Adrenal gland (tissue), 12 donors: ENCODE measurements around the gene ACBD6. TPM values are rescaled to one million over a fixed set of nuclear protein-coding genes. Genes with fewer than 3 reads are reported as not detected.

Source experiments
- DNase-seq, 7 donors: peaks; one replicate each; pipeline ENCODE4 v3.0.0-alpha.2; 2019 to 2020
- H3K27ac ChIP-seq, 5 donors: fragments of 200-600 bp; sonication (generic) in 4 of 5; 1 replicate in 3 of 5; 2 replicates in 2 of 5; pipeline versions ENCODE4 v1.5.1 to v1.8.0; 2016 to 2020; ENCODE audit warnings: mild to moderate bottlenecking in 1 of 5
- H3K27me3 ChIP-seq: fragments of 200-600 bp; 2 replicates; pipeline ENCODE4 v1.8.0; 2021
- H3K36me3 ChIP-seq, 2 donors: fragments of 200-600 bp; replicated peaks in 1 of 2; 1 replicate in 1 of 2; 2 replicates in 1 of 2; pipeline versions ENCODE4 v1.5.1 to v1.8.0; 2018 to 2022
- H3K4me1 ChIP-seq, 2 donors: fragments of 200-600 bp; replicated peaks in 1 of 2; 1 replicate in 1 of 2; 2 replicates in 1 of 2; pipeline versions ENCODE4 v1.5.1 to v1.8.0; 2018 to 2021
- H3K4me3 ChIP-seq, 4 donors: fragments of 200-600 bp; sonication (generic) in 3 of 4; one replicate each; pipeline ENCODE4 v1.5.1; 2016 to 2018
- H3K9me3 ChIP-seq, 3 donors: fragments of 200-600 bp; sonication (generic) in 1 of 3; replicated peaks in 1 of 3; 1 replicate in 2 of 3; 2 replicates in 1 of 3; pipeline versions ENCODE4 v1.5.1 to v1.8.0; 2016 to 2021
- POLR2A ChIP-seq, 2 donors: fragments of 450-650 bp; IDR thresholded peaks; one replicate each; pipeline ENCODE4 v1.6.1; 2017; ENCODE audit warnings: antibody characterized with exemption in 2 of 2, mild to moderate bottlenecking in 2 of 2, moderate library complexity in 1 of 2
- WGBS, 4 donors: extraction: QIAGEN DNeasy Blood & Tissue Kit in 2 of 4; methylation state at CpG; one replicate each; pipeline versions ENCODE4 v1.1.5 to v1.1.7; 2013 to 2017; 5-methylcytosine and 5-hydroxymethylcytosine counted together
- intact Hi-C, 2 donors: fragments of 100-400 bp; cut with DNase I; formaldehyde crosslinking; loops; one replicate each; pipeline versions ENCODE4 v1.14.1 to v1.15.0; 2022 to 2023
- polyA plus RNA-seq, 3 donors: library from polyadenylated mRNA; stranded (reverse); fragments of 200-250 nt in 2 of 3; fragments of 350-450 nt in 1 of 3; fragmentation: Illumina TruSeq in 1 of 3; extraction: RNeasy Lipid Tissue Mini Kit (QIAGEN cat#74804) in 1 of 3; gene quantifications; one replicate each; pipeline ENCODE4 v1.2.3, GENCODE V29; 2013 to 2014
- total RNA-seq, 9 donors: library from RNA; depleted of rRNA in 4 of 9; stranded (reverse); fragments of >200 nt in 4 of 9; fragments of 120-200 nt in 1 of 9; fragmentation: NEBNext Ultra II Directional in 1 of 9; extraction: Animal tissue kit (Norgen Biotek cat#: 25700) in 1 of 9; gene quantifications; one replicate each; pipeline versions ENCODE4 v1.1.0 to v1.2.4, GENCODE V29; 2013 to 2023
- TF ChIP-seq, protein P1 (sequence below), 6 experiments: fragments of 450-650 bp in 4 of 6; fragments of 200-600 bp in 2 of 6; sonication (generic) in 1 of 6; IDR thresholded peaks; 1 replicate in 5 of 6; 2 replicates in 1 of 6; pipeline versions ENCODE4 v1.5.1 to v1.8.0; 2016 to 2021; ENCODE audit warnings: antibody characterized with exemption in 6 of 6, mild to moderate bottlenecking in 2 of 6, moderate library complexity in 1 of 6
- donor health status: healthy with polysubstance abuse.
- donor health status: Bipolar disorder and iron deficiency.
- donor health status: DM: yes; HTN: yes; CAD: no.
- donor health status: DM: no; HTN: no; CAD: no.
- donor health status: DM: no; HTN: no; CAD: no.
- donor health status: DM: yes; HTN: yes; CAD: no.

The ACBD6 gene
- total and polyA plus RNA-seq, 12 donors = 28.7 to 75.1 (median 36.6) TPM

DNA sequence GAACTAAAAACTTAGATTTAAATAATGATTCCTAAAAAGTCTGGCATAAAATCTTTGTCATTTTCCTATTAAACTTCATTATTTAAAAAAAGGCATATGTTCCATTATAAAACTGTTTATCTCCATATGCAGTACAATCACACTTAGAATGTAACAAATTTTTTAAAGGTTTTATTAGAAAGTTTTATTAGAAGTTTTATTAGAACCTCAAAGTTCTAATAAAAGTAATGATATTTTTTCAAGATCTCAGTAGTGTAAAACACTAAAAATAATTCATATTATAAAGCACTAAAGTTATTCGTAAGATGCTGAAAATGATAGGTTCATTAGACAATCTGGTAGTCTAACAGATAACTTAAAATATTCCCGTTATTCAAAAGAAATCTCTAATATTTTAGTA is 43.6 kb downstream of the ACBD6 start:
- Histone ChIP-seq H3K27ac (no peak overlapping the region), H3K36me3 (no peaks in the 10 kb centered on the region), H3K4me1 (no peaks in the 10 kb centered on the region), H3K4me3 (no peak overlapping the region), H3K9me3 (no peaks in the 10 kb centered on the region), H3K27me3 (no peaks in the 10 kb centered on the region)
- DNase-seq = no peak
- intact Hi-C loops = no loop called here
- 57 to 88% (median 60%) methylated on average over 2 of the region's 2 CpGs for WGBS, 4 donors
- no peak for TF ChIP-seq POLR2A (IDR thresholded peaks at IDR 0.05)
- TF ChIP-seq, protein P1, sequence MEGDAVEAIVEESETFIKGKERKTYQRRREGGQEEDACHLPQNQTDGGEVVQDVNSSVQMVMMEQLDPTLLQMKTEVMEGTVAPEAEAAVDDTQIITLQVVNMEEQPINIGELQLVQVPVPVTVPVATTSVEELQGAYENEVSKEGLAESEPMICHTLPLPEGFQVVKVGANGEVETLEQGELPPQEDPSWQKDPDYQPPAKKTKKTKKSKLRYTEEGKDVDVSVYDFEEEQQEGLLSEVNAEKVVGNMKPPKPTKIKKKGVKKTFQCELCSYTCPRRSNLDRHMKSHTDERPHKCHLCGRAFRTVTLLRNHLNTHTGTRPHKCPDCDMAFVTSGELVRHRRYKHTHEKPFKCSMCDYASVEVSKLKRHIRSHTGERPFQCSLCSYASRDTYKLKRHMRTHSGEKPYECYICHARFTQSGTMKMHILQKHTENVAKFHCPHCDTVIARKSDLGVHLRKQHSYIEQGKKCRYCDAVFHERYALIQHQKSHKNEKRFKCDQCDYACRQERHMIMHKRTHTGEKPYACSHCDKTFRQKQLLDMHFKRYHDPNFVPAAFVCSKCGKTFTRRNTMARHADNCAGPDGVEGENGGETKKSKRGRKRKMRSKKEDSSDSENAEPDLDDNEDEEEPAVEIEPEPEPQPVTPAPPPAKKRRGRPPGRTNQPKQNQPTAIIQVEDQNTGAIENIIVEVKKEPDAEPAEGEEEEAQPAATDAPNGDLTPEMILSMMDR (IDR thresholded peaks at IDR 0.05) = no peak

DNA sequence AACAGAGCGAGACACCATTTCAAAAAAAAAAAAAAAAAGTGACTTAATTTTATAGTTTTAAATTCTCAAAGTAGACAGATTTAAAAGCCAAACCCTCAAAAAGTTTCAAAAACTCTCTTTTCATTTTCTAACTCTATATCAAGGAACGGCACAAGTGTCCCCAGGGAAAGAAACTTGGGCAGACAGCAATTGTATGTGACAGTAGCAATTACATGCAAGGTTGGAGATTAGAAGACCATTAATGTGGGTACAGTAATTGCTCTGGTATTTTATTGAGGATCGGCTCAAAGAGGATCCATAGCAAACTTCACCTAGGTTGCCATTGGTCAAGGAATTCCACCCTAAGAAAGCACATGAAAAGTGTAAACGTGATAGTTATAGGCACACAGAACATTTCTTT is 46.2 kb downstream of the ACBD6 start:
- intact Hi-C loops = no loop called here
- 95 to 99% (median 95%) methylated on average over 4 of the region's 4 CpGs for WGBS, 4 donors
- peaks cover 0 to 5% (median 0%) of the 10 kb centered on the region in 3 donors for H3K9me3 ChIP-seq
- H3K27me3 ChIP-seq = no peaks in the 10 kb centered on the region
- no peak for TF ChIP-seq POLR2A (IDR thresholded peaks at IDR 0.05)
- TF ChIP-seq, protein P1 (IDR thresholded peaks at IDR 0.05) = no peak
- DNase-seq = no peak
- H3K4me1 ChIP-seq = no peaks in the 10 kb centered on the region
- H3K27ac ChIP-seq = no peak overlapping the region
- no peaks in the 10 kb centered on the region for H3K36me3 ChIP-seq
- no peak overlapping the region for H3K4me3 ChIP-seq

DNA sequence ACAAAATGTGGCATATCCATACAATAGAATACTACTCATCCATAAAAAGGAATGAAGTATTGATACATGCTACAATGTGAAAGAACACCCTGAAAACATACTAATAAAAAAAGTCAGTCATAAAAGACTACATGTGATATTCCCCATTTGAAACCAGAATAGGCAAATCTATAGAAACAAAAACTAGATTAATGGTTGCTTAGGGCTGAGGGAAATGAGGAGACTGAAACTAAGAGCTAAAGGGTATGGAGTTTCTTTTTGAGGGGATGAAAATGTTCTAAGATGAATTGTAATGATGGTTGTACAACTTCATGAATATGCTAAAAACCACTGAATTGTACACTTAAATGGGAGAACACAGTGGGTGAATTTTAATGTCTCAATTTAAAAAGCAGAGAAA is 50.9 kb downstream of the ACBD6 start:
- H3K27ac ChIP-seq = no peak overlapping the region

DNA sequence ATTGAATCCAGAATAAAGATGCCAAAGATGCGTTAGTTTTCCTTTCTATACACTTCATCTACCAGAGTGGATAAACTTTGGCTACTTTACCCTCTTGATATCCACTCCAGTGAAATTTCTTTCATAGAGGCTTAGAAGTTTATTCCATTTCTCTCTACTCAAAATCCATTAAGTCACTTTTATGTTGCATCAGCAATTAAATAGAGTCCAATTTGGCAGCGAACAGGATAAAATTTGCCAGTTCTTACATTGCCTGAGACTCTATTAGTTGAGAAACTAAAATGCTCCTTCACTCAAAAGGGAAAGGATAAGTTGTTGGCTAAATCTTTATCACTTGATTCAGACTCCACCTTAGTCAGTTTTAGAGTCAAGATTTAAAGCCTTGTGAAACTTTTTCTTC is 57.9 kb downstream of the ACBD6 start:
- Histone ChIP-seq H3K9me3 (no peaks in the 10 kb centered on the region), H3K4me3 (no peak overlapping the region), H3K36me3 (no peaks in the 10 kb centered on the region), H3K4me1 (no peaks in the 10 kb centered on the region), H3K27ac (no peak overlapping the region), H3K27me3 (no peaks in the 10 kb centered on the region)
- DNase-seq = no peak
- intact Hi-C loops = no loop called here
- 93 to 98% (median 96%) methylated on average over 2 of the region's 2 CpGs for WGBS, 4 donors
- TF ChIP-seq, protein P1 (IDR thresholded peaks at IDR 0.05) = no peak
- TF ChIP-seq POLR2A (IDR thresholded peaks at IDR 0.05) = no peak

More for the DNA sequence above, 50.9 kb downstream of the ACBD6 start:
- H3K4me3 ChIP-seq = no peak overlapping the region
- H3K9me3 ChIP-seq = peaks cover 0 to 5% (median 0%) of the 10 kb centered on the region in 3 donors
- intact Hi-C loops = no loop called here
- TF ChIP-seq, protein P1 (IDR thresholded peaks at IDR 0.05) = no peak
- no peak for TF ChIP-seq POLR2A (IDR thresholded peaks at IDR 0.05)
- DNase-seq = no peak
- H3K27me3 ChIP-seq = no peaks in the 10 kb centered on the region
- no peaks in the 10 kb centered on the region for H3K4me1 ChIP-seq
- H3K36me3 ChIP-seq = no peaks in the 10 kb centered on the region
